GDM1 (cell line): ENCODE data around the gene MTMR1.
A peak's percentile ranks its signal among the peaks of the same experiment; 100 is the strongest.

ENCODE experiments used
- DNase-seq: peaks from one replicate; lab custom pipeline; 2025; lab: John Stamatoyannopoulos, UW

Gene MTMR1

DNA sequence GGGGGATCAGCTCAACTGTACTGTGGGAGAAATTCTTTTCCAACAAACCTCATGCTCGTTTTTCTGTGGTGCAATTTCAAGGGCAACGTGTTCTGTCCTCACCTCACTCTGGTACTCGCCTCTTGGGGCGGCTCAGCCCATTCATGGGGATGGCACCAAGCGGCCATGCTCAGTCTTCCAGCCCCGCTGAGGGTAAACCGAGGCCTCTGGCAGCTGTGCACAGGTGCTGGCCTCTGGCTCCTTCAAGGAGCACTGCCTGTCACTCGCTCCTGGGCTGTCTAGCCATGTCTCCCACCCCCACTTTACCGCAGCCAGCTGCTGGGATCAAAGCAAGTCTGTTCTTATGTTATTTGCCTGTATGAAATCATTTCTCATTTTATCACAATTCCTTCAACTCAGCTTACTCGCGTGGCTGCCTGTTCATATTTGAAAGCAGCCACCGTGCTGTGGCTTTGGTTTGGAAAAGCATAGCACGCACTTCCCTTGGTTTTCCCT, 70.2 kb downstream of the MTMR1 start:
- no peak for DNase-seq

DNA sequence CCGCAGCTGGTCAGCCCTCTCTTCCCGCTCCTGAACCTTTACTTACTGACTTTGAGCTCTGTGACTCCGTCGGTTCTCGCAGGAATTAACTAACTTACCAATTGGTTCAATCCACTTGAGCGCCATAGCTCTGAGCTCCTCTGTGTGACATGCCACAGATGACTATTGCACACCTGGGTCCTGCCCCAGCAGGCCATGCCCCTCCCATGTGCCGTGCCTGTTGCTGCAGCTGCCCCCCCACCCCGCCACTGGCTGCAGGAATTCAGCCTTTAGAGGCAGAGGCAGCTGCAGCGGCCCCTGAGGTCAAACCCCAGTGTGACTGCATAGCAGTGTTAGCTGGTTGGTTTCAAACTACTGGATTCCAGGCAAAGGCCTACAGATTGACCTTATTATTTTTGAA, 70.6 kb downstream of the MTMR1 start:
- no peak for DNase-seq

DNA sequence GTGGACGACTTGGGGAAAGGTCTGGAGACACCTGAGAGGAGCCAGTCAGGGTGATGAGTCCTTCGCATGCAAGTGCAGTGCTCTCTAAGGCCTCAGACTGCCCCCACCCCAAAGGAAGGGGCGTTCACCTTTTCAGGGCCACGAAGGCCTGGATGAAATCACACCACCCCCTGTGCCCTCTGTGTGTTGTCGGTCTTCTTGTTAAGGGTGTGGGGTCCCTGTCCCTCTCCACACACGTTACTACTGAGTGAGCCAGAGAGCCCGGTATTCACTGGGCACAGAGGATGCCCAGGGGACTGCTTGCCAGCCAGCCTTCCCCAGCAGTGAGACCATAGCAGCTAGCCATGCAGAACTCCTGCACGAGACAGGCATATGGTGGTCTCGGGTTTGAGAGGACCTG, 72.0 kb downstream of the MTMR1 start:
- no peak for DNase-seq

DNA sequence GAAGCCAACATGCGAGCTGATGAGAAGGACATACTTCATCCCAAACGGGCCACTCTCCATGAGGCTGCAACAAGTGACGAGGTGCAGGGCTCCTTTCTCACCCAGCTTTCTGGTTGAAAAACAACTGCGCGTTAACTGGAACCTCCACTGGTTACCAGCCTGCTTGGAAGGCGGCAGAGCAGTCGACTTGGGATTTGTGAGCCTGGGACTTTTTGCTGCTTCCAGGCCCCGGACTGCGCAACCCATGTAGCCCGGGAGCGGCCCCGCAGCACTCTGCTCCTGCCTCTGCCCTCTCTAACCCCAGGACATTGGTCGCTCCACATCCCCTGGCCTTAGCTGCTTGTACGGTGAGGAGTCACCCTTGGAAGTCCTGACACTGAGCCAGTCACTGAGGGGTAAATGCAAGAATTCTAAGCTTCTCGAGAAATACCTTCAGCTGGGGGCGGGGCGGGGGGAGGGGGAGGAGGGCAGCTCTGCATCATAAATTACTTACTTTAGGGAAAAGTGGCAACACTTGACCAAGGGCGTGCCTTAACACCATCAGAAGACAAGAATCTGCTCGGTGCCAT, 72.7 kb downstream of the MTMR1 start:
- no peak for DNase-seq

DNA sequence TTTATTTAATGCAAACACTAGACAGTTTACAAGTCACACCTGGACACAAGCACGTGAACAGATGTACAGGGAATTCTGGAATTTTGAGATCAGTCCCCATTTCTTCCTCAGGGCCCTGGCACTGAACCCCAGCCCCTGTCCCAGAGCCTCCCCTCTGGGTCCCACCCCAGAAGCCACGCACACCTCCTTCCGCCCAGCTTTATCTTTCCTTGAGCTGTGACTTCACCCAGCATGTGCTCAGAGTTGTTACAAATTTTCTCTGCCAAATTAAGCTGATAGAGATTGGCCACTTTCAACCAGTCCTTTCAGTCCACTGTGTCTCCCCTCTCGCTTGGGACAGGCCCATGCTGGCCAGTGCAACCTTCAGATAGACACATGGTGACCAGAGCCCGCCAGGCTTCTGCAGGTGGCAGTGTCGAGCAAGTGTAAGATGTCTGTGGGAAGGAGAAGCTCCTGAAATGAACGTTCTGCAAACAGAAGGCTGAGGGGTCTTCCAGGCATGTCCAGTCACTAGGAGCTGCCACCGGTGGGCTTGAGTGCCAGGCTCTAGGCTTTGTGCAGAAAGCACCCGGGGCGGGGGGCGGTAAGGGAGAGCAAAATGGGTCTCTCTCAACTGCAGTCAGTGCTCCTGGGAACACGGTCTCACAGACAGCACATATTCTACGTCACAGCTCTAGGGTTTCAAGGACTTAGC, 73.3 kb downstream of the MTMR1 start:
- DNase-seq: no peak

DNA sequence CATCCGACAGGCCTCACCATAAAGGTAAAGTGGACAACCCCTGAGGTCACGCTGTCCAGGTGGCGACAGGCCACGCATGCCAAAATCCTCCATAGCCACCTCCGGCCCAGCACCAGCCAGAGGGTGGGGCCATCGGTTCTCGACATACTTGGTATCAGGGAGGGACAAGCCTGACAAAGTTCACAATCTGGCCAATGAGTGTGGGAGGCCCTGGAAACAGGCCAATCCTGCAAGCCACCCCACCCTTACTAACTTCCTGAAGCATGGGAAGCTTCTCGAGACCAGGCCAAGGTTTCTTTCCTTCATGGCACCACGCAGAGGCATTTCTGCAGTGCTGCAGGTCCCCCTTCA, 73.8 kb downstream of the MTMR1 start:
- no peak for DNase-seq

DNA sequence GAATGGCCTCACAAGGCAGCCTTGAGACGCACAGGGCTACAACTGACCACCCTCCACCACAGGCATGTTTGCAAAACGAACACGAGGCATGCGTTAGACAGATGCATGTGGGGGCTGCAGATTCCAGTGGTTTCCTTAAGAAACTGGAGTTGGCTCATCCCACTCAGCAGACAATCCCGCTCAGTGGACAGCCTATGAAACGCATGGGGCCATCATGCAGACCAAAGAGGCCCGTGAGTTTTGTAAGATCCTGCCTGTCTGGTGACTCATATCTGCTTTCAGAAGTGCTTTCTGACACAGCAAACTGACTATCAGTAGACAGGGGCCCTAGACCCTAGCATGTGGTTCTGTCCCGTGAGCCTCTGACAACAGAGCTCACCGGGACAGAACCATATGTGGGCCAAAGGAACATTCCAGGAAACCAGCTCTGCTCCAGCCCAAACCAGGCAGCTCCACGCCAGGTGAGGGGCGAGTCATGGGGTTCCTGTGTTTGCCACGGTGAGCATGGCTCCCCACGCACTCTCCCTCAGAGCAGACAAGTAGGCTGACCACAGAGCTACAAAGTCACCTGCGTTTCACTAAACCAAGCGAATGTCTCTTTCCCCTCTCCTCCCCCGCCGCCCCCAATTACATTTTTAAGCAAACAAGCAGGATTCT, 74.4 kb downstream of the MTMR1 start:
- no peak for DNase-seq

DNA sequence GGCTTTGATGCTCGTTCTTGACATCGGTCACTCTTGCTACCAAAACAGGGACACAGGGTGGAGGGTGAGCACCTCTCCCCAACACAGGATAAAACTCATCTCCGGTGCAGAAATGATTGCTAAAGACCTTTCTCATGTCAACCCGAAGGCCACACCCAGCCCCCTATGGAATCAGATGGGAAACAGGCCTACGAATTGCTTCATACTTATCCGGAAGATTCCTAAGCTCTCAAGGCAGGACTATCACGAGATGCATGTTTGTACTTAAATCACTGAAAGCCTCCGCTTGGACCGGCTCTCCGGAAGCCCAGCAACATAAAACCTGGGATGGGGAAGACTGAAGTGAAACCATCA, 74.9 kb downstream of the MTMR1 start:
- no peak for DNase-seq

DNA sequence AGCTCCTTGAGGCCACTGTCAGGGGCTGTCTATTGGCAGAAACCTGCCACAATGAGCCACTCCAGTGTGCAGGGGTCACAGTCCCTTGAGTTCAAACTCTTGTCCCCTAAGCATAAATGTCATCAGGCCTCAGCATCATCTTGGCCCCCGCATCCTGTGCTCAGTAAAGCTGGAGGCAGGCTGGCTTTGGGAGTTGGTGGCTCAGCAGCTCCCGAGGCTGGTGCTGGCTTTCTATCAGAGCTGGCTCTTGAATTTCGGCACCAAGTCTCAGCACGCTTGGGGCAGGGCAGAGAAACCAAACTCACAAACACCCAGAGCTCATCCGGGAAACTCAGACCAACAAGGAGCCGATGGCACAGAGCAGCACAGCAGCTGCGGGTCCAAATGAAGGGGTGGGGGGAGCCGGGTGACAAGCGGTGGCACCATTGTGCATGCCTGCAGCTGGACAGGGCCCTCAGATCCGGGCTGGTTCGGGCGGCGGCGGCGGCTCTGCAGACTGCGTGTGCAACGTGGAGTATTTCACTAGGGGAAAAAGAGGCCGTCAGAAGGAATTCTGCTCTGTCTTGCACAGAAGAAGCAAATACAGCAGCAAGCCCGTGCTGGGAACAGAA, 75.5 kb downstream of the MTMR1 start:
- no peak for DNase-seq

DNA sequence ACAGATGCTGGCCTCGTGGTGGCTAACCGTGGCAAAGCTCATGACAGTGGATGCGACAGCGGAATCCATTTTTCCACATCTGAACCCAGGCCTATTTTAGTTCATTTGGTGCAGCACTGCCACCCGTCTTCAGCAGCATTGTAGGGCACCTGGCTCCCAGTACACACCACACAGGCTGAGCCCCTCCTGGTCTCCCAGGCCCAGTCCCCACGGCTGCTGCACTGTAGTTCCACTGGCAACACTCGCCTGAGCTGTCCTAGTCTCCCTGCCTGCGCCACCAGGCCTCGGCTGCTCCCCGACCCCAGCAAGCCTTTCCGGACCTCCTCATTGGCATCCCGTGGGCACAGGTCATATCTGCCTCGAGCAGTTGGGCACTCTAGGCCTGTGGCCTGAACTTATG, 76.2 kb downstream of the MTMR1 start:
- DNase-seq: no peak

DNA sequence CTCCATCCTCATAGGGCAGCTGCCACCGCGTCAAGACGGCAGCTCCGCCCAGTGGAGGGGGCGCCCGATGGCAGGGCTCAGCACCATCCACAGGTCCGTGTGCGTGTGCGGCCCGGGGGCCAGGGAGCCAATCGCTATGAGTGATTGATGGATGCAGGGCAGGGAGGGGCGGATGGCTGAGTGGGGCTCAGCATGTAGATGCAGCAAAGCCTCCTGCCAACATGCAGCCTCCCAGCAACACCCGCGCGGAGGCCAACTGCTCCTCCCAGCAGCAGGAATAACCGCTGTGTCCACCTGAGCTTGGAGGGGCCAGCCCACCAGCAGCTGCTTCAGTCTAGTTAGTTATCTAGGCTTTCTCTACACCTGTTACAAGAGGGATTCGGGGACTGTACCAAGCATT, 77.4 kb downstream of the MTMR1 start:
- DNase-seq: no peak

DNA sequence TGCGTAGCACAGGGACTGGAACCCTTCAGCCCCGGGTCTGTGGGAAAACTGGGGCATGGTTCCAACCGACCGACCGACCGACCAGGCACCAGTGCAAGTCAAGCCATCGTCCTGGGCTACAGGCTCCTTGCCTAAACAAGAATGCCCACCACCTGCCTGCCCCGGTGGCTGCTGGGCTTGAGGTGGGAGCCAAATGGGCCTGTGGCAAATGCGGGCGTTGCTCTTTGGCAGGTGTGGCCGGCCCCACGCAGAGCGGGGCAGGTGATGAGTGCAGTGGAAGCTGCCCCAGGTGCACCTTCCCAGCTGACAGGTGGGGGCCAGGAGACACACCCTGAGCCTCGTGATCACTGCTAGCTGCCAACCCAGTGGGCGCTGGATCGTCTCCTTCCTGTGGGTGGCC, 77.9 kb downstream of the MTMR1 start:
- no peak for DNase-seq

DNA sequence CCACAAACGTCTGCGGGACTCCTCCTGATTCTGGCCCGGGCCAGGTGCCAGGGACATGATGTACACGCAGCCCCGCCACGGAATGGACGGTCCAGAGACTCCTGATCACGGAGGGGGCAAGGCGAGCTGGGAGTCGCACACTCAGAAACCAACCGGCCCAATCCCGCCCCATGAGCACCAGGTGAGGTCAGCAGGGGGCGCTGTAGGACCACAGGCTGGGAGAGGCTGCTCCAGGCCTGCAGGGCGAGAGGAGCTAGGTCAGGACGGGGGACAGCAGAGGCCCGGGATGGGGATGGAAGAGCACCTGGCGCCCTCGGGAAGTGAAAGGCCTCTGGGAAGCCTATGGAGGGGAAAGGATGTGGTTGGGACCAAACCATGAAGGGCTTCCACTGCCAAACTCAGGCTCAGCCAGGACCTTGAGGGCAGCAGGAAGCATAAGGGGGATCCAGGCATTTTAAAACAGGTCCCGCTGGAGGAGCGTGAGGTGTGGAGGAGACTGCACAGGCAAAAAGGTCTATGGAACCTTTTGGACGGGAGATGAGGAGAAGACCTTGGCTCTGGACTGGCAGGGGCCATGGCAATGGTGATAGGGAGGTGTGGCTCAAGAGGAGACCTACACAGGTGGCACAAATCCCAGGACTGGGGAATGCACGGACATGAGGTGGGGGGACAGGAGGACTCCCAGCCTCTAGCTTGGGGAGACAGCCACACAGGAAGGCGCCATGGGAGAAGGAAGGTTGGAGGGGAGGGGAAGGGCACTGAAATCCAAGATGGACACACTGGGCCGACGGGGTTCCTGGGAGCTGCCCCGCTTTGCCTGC, 79.2 kb downstream of the MTMR1 start:
- peak; percentile 13 for DNase-seq

DNA sequence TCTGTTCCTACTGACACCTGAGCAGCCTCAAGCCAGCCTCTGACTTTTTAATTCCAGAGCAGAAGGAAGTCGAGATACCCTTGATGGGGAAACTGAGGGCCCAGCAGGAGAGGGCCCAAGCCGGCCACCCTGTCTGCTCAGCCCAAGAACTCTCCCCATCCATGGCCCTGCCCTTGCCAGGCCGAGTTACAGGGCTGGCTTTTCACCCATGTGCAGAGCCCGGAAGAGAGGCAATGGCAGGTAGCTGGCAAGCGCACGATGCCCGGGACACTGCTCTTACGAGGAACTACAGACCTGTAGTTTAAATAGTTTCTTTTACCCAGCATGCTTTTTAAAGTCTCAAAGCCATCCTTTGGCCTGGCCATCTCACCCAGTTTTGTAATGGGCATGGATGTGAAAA, 79.9 kb downstream of the MTMR1 start:
- no peak for DNase-seq

DNA sequence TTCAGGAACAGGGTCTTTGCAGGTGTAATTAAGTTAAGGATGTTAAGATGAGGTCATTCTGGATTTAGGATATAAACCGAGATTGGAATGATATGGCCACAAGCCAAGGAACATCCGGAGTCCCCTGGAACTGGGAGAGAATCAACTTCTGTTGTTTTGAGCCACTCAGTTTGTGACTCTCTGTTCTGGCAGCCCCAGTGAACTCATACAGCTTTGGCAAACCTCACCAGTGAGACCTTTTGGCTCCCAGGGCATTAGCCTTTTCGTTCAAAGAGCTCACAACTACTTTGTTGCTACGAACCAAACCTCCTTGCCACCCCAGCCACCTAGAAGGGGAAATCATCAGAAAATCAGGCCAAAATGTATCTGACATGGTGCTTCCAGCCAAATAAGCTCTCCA, 80.4 kb downstream of the MTMR1 start:
- no peak for DNase-seq

DNA sequence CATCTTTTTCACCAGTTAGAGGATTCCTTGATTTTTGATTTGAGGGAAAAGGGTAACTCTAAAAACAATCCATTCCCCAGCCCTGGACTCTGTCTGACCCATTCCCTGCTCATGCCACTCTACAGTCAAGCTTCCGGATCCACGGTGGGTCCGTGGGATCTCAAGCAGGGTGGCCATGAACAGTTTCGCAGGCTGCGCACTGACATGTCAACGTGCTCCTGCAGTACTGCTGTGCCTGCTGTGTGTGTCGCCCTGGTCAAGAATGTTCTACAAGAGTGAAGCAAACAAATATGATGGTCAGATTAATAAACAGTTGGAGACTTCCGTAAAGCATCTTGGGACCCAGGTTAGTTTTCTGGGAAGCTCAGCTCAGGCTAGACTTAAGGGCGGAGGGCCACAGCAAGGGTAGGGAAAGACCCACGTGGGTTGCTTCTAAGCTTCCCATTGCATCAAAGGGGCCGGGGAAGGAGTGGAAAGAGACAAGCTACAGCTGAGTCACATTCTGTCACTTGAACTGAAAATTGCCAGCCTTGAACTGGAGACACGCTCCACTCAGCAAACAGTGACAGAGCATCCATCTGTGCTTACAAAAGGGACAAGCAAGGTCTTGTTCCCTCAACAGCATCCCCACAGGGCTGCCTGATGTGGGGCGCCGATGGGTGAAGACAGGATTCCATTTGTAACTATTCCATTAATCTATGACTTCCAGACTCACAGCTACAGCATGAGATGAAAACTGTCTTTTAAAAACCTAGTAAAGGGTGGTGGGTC, 81.8 kb downstream of the MTMR1 start:
- no peak for DNase-seq

DNA sequence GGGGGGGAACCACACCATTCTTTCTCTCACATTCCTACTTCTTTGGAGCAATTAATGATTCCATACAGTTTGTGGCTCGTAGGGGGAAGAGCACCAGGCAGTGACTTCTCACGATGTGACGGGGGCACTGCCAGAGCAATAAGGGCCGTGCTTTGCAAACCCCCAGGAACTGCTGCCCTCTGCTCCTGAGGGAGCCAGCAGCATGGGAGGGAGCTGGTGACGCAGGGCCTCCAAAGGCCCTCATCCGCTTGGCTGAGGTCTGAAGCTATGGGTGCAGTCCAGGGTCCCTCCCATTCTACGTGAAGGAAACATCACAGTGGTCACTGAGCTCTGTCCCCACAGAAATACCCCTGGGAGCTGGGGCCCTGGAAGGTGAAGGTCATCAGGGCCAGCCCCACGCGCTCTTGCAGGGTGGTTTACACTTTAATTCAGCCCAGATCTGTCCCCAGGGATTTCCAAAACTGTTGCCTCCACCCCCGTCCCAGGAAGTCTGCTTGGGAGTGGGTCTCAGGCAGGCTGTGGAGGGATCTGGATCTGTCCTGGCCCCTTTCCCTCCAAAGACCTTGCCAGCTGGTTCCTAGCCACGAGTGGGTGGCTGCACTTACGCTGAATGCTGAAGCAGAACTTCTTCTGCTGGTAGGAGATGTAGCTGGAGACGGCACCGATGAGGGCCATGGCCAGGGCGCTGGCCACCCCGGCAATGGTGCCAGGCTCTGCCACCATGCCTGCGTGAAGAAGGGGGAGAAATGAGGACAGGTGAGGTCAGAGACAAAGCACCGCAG, 82.6 kb downstream of the MTMR1 start:
- DNase-seq: no peak

DNA sequence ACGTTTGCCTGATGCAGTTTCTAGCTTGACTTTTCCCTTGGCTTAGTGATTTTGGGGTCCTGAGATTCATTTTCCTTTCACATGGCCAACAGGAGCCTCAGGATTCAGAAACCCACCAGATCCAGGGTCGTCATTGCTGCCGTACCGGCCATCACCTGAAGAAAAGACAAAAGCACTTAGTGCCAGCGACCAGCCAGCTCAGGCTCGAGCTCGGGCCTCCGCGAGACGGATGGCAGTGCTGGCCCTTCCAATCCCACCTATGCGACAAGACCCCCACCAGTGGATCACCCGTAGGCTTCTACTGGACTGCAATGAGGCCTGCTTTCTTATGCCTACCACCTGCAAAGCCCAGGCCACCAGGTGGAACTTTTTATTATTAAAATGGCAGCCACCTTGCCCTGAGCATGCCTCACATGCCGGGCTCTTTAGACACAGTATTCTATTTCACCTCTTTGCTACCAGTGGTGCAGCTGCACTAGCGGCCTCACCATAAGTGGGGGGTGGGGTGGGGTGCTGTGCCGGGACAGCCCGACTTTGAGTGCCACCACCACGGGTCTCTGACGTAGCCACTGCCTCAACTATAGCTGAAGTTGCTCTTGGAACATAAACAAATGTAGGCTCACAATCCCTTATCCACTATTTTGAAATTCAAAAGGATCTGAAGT, 84.3 kb downstream of the MTMR1 start:
- DNase-seq: no peak

DNA sequence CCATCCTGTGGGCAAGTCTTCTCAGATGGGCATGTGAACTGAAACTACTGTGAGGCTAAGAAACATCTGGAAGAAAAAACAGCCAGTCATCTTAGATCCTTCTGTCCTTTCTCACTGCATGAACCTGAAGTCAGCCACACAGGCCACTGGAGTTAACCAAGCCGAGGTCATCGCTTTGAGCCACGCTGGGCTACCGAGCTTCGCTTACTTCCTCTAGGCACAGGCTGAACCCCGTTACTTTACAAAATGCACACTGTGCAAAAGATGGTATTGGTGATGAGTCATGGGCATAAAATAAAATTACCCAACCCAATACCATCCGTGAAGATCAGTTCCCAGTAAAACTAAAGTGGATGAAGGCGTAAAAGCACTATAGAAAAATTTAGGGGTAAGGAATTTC, 86.2 kb downstream of the MTMR1 start:
- DNase-seq: no peak

DNA sequence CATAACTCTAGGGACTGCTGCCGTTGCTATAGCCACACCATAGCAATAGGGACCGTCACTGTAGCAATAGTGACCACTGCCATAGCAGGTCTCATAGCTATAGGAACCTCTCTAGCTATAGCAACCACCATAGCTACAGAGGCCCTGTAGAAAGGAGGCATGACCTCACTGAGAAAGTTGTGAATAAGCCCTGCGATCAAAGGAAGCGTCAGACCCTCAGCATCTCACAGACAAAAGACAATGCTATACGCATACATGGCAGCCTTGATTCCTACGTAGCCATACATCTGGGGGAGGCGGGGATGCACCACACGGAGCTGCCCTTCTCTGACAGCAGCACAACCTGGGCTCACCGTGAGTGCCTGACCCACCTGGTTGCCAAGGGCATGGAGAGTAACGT, 88.5 kb downstream of the MTMR1 start:
- no peak for DNase-seq
